NCI-H1694 treated with DMSO at 0.1 percent for 48 hours (cell line): ENCODE measurements around the gene PSMD10.

Source experiments
- DNase-seq: peaks from one replicate; lab custom pipeline; 2025; lab: John Stamatoyannopoulos, UW

The PSMD10 gene

GRCh38 chrX:108071578-108071977 is 19.8 kb downstream of the PSMD10 start:
- DNase-seq: no peak

GRCh38 chrX:108070891-108071290 is 20.5 kb downstream of the PSMD10 start:
- DNase-seq: no peak

DNA sequence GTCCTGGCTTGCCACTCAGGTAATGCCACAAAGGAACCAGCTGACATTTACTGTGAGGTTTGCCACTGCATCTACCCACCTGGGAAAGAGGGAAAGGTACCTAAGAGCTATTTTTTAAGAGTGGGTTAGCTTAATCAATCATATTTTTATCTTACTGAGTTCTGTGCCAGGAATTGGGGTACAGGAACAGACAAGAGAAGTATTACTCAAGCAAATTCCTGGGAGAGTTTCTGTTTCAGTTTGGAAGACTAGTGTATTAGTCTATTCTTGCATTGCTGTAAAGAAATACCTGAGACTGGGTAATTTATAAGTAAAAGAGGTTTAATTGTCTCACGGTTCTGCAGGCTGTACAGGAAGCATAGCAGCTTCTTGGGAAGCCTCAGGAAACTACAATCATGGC is 23.2 kb downstream of the PSMD10 start:
- DNase-seq: no peak

DNA sequence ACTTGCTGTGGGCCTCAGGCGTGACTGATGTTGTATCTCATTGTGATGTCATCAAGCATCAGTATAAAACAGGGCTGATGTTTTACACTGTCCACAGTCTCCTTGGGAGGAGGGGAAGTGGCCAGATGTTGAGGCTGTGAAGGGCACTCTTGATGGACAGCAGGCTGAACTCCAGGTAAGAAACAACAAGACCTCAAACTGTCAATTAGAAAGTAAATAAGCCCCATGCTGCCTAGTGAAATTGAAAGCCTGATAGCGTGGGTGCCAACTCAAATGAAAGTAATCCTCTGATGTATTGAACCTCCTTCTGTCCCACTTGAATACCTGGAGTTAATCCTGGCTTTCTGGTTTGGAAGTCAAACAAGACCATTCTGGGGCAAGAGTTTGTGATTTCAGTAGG is 26.7 kb downstream of the PSMD10 start:
- DNase-seq: no peak

GRCh38 chrX:108064001-108064400 is 27.3 kb downstream of the PSMD10 start:
- DNase-seq: no peak

- no peak for DNase-seq
Observed at GRCh38 chrX:108059801-108060200, 31.5 kb downstream of the PSMD10 start.

DNA sequence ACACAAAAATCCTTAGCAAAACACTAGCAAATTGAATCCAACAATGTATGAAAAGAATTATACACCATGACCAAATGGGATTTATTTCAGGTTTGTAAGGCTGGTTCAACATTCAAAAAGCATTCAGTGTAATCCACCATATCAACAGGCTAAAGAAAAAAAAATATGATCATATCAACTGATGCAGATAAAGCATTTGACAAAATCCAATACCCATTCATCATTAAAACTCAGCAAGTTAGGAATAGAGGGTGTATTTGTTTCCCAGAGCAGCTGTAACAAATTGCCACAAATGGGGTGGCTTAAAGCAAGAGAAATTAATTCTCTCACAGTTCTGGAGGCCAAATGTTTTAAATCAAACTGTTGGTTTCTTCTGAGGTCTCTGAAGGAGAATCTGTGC is 35.8 kb downstream of the PSMD10 start:
- DNase-seq: no peak

- DNase-seq: no peak
Observed at GRCh38 chrX:108053218-108053617, 38.1 kb downstream of the PSMD10 start.

DNA sequence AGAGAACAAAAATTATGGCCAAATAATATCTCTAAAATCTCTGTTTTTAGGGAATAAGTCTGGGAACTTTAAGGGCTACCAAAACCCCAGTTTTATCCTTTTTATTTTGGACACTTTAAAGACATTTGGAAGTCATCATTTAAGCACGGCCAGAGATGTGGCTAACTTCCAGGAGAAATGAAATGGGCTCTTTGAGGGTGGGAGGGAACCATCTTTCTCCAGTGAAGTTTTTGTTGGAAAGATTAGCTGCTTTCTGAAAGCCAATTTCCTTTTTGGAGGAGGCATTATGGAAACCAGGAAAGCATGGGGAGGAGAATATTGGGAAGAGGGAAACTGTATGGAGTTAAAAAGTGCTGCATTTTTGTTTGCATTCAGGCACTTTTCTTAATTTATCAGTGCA is 41.7 kb downstream of the PSMD10 start:
- no peak for DNase-seq

GRCh38 chrX:108044554-108045256 is 46.6 kb downstream of the PSMD10 start, which contains the start of gene VSIG1:
Gene VSIG1 (plus strand): TSS chrX:108045065. CDS start chrX:108045131, 66 bp downstream.
- no peak for DNase-seq

- DNase-seq: no peak
Observed at GRCh38 chrX:108036298-108036973, 54.9 kb downstream of the PSMD10 start.

GRCh38 chrX:108034725-108035124 is 56.6 kb downstream of the PSMD10 start:
- DNase-seq: no peak
